Neural cell (in vitro differentiated cells): Measurements from ENCODE around the gene SZT2. TPM values are rescaled to one million over a fixed set of nuclear protein-coding genes. Genes with fewer than 3 reads are reported as not detected.

ENCODE experiments used
- H2AFZ ChIP-seq: fragments of 200-600, 300-800 bp; sonication (generic), shearing (Covaris generic); 2 replicates; pipeline ENCODE4 v1.6.0; 2014; ENCODE audit warnings: low read depth, mild to moderate bottlenecking, antibody characterized with exemption, low read length, moderate library complexity
- H3F3A ChIP-seq: fragments of 200-600 bp; shearing (Covaris generic); 2 replicates; pipeline ENCODE4 v1.6.1; 2016; ENCODE audit warnings: mild to moderate bottlenecking, moderate library complexity, mixed read lengths, antibody characterized with exemption, low read length; ENCODE audit not compliant: insufficient read depth, poor library complexity, severe bottlenecking
- H3K27ac ChIP-seq: fragments of 200-600, 300-800 bp; sonication (generic), shearing (Covaris generic); 2 replicates; pipeline ENCODE4 v1.5.1; 2014; ENCODE audit warnings: mild to moderate bottlenecking, low read length, moderate library complexity
- H3K27me3 ChIP-seq: fragments of 300-800, 200-600 bp; sonication (generic), shearing (Covaris generic); 2 replicates; pipeline ENCODE4 v1.6.0; 2014; ENCODE audit warnings: mild to moderate bottlenecking, low read depth, low read length, moderate library complexity; ENCODE audit not compliant: insufficient read depth
- H3K36me3 ChIP-seq: fragments of 300-800, 200-600 bp; sonication (generic), shearing (Covaris generic); 2 replicates; pipeline ENCODE4 v1.5.1; 2014; ENCODE audit warnings: mild to moderate bottlenecking, antibody characterized with exemption, low read length, moderate library complexity; ENCODE audit not compliant: insufficient read depth
- H3K4me2 ChIP-seq: fragments of 300-800, 200-600 bp; sonication (generic), shearing (Covaris generic); 2 replicates; pipeline ENCODE4 v1.6.0; 2014; ENCODE audit warnings: mild to moderate bottlenecking, low read length
- H3K4me3 ChIP-seq: fragments of 300-800, 200-600 bp; sonication (generic), shearing (Covaris generic); 2 replicates; pipeline ENCODE4 v1.5.1; 2014; ENCODE audit warnings: mild to moderate bottlenecking, low read length, moderate library complexity
- H3K79me2 ChIP-seq: fragments of 200-600 bp; shearing (Covaris generic); replicated peaks from 2 replicates; pipeline ENCODE4 v1.6.0; 2014; ENCODE audit warnings: mild to moderate bottlenecking, low read length, moderate library complexity; ENCODE audit not compliant: insufficient read depth
- H3K9ac ChIP-seq: fragments of 300-800, 200-600 bp; sonication (generic), shearing (Covaris generic); 2 replicates; pipeline ENCODE4 v1.6.1; 2016; ENCODE audit warnings: mild to moderate bottlenecking, low read length, mixed read lengths
- H3K9me2 ChIP-seq: fragments of 200-600 bp; shearing (Covaris generic); 2 replicates; pipeline ENCODE4 v1.6.1; 2016; ENCODE audit warnings: mild to moderate bottlenecking, low read length, mixed read lengths; ENCODE audit not compliant: insufficient read depth
- H3K9me3 ChIP-seq: fragments of 200-600, 300-800 bp; sonication (generic), shearing (Covaris generic); 2 replicates; pipeline ENCODE4 v1.6.1; 2016; ENCODE audit warnings: mild to moderate bottlenecking, mixed run types, low read length, moderate library complexity, mixed read lengths
- H4K20me1 ChIP-seq: fragments of 200-600 bp; shearing (Covaris generic); 2 replicates; pipeline ENCODE4 v1.6.1; 2016; ENCODE audit warnings: mild to moderate bottlenecking, mixed run types; ENCODE audit not compliant: insufficient read depth
- CTCF ChIP-seq: fragments of 450-650 bp; IDR thresholded peaks from 2 replicates; pipeline ENCODE4 v1.5.1; 2014; ENCODE audit warnings: antibody characterized with exemption, mild to moderate bottlenecking, moderate library complexity; ENCODE audit not compliant: poor library complexity, severe bottlenecking
- EP300 ChIP-seq: fragments of 450-650 bp; conservative IDR thresholded peaks from 2 replicates; pipeline ENCODE4 v1.6.1; 2014; ENCODE audit warnings: antibody characterized with exemption, mild to moderate bottlenecking, moderate library complexity; ENCODE audit not compliant: poor library complexity, severe bottlenecking
- EZH2 ChIP-seq: fragments of 200-600, 300-800 bp; shearing (Covaris generic), sonication (generic); IDR thresholded peaks from 2 replicates; pipeline ENCODE4 v1.6.1; 2014; ENCODE audit warnings: antibody characterized with exemption, low read length, borderline replicate concordance, mild to moderate bottlenecking; ENCODE audit not compliant: insufficient read depth, poor library complexity, severe bottlenecking
- POLR2AphosphoS5 ChIP-seq: IDR thresholded peaks from 2 replicates; pipeline ENCODE4 v1.6.1; 2012
- RAD21 ChIP-seq: fragments of 450-650 bp; conservative IDR thresholded peaks from 2 replicates; pipeline ENCODE4 v1.6.1; 2014; ENCODE audit warnings: antibody characterized with exemption, mild to moderate bottlenecking, moderate library complexity
- SMC3 ChIP-seq: fragments of 450-650 bp; conservative IDR thresholded peaks from 2 replicates; pipeline ENCODE4 v1.6.1; 2014; ENCODE audit warnings: antibody characterized with exemption, mild to moderate bottlenecking, moderate library complexity; ENCODE audit not compliant: poor library complexity
- TAF1 ChIP-seq: IDR thresholded peaks from 2 replicates; pipeline ENCODE4 v1.6.1; 2012; ENCODE audit warnings: low read depth
- polyA plus RNA-seq: library from polyadenylated mRNA; depleted of rRNA; stranded (reverse); fragments of >200 nt; gene quantifications from 2 replicates; pipeline ENCODE4 v1.2.3, GENCODE V29; 2014
- TF ChIP-seq, protein P1 (sequence below): IDR thresholded peaks from 2 replicates; pipeline ENCODE4 v1.6.1; 2012; ENCODE audit warnings: borderline replicate concordance

The SZT2 gene
- polyA plus RNA-seq, 1 donor from 2014 or later, result 6.6 TPM

GRCh38 chr1:43357251-43357650, 32.4 kb upstream of the SZT2 start:
- Histone ChIP-seq H3K27me3 (no peaks in the 10 kb centered on the region), H2AFZ (no peak overlapping the region), H3F3A (no peaks in the 10 kb centered on the region), H3K4me2 (no peak overlapping the region), H3K36me3 (no peaks in the 10 kb centered on the region), H3K79me2 (peaks cover 6% of the 10 kb centered on the region), H4K20me1 (no peaks in the 10 kb centered on the region), H3K9ac (no peak overlapping the region), H3K9me3 (no peaks in the 10 kb centered on the region), H3K27ac (no peak overlapping the region), H3K9me2 (no peaks in the 10 kb centered on the region), H3K4me3 (no peak overlapping the region)
- TF ChIP-seq RAD21 (no peak), SMC3 (no peak), EP300 (no peak), EZH2 (no peak), TAF1 (no peak), CTCF (no peak), POLR2AphosphoS5 (no peak)

- Histone ChIP-seq H3K9me2 (no peaks in the 10 kb centered on the region), H3K27ac (peak overlapping the region; percentile 31), H3K79me2 (peaks cover 6% of the 10 kb centered on the region), H2AFZ (peak overlapping the region; percentile 98), H3F3A (no peaks in the 10 kb centered on the region), H3K9me3 (no peaks in the 10 kb centered on the region), H3K9ac (peak overlapping the region; percentile 68), H3K4me2 (peak overlapping the region; percentile 100), H3K4me3 (peak overlapping the region; percentile 93), H3K27me3 (no peaks in the 10 kb centered on the region), H4K20me1 (no peaks in the 10 kb centered on the region), H3K36me3 (no peaks in the 10 kb centered on the region)
- TF ChIP-seq CTCF, result peak; percentile 61
- TF ChIP-seq SMC3, result no peak
- TF ChIP-seq RAD21, result peak; percentile 23
- TF ChIP-seq, protein P1, sequence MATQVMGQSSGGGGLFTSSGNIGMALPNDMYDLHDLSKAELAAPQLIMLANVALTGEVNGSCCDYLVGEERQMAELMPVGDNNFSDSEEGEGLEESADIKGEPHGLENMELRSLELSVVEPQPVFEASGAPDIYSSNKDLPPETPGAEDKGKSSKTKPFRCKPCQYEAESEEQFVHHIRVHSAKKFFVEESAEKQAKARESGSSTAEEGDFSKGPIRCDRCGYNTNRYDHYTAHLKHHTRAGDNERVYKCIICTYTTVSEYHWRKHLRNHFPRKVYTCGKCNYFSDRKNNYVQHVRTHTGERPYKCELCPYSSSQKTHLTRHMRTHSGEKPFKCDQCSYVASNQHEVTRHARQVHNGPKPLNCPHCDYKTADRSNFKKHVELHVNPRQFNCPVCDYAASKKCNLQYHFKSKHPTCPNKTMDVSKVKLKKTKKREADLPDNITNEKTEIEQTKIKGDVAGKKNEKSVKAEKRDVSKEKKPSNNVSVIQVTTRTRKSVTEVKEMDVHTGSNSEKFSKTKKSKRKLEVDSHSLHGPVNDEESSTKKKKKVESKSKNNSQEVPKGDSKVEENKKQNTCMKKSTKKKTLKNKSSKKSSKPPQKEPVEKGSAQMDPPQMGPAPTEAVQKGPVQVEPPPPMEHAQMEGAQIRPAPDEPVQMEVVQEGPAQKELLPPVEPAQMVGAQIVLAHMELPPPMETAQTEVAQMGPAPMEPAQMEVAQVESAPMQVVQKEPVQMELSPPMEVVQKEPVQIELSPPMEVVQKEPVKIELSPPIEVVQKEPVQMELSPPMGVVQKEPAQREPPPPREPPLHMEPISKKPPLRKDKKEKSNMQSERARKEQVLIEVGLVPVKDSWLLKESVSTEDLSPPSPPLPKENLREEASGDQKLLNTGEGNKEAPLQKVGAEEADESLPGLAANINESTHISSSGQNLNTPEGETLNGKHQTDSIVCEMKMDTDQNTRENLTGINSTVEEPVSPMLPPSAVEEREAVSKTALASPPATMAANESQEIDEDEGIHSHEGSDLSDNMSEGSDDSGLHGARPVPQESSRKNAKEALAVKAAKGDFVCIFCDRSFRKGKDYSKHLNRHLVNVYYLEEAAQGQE, result no peak
- TF ChIP-seq EP300, result no peak
- TF ChIP-seq POLR2AphosphoS5, result no peak
Observed at GRCh38 chr1:43358121-43358745, 31.5 kb upstream of the SZT2 start.
